Adrenal gland (tissue), 12 donors: ENCODE data around the gene METTL15. TPM values are rescaled to one million over a fixed set of nuclear protein-coding genes. Genes with fewer than 3 reads are reported as not detected.

Source experiments
- DNase-seq, 7 donors: peaks; one replicate each; pipeline ENCODE4 v3.0.0-alpha.2; 2019 to 2020
- H3K27ac ChIP-seq, 5 donors: fragments of 200-600 bp; sonication (generic) in 4 of 5; 1 replicate in 3 of 5; 2 replicates in 2 of 5; pipeline versions ENCODE4 v1.5.1 to v1.8.0; 2016 to 2020; ENCODE audit warnings: mild to moderate bottlenecking in 1 of 5
- H3K27me3 ChIP-seq: fragments of 200-600 bp; 2 replicates; pipeline ENCODE4 v1.8.0; 2021
- H3K36me3 ChIP-seq, 2 donors: fragments of 200-600 bp; replicated peaks in 1 of 2; 1 replicate in 1 of 2; 2 replicates in 1 of 2; pipeline versions ENCODE4 v1.5.1 to v1.8.0; 2018 to 2022
- H3K4me1 ChIP-seq, 2 donors: fragments of 200-600 bp; replicated peaks in 1 of 2; 1 replicate in 1 of 2; 2 replicates in 1 of 2; pipeline versions ENCODE4 v1.5.1 to v1.8.0; 2018 to 2021
- H3K4me3 ChIP-seq, 4 donors: fragments of 200-600 bp; sonication (generic) in 3 of 4; one replicate each; pipeline ENCODE4 v1.5.1; 2016 to 2018
- H3K9me3 ChIP-seq, 3 donors: fragments of 200-600 bp; sonication (generic) in 1 of 3; replicated peaks in 1 of 3; 1 replicate in 2 of 3; 2 replicates in 1 of 3; pipeline versions ENCODE4 v1.5.1 to v1.8.0; 2016 to 2021
- POLR2A ChIP-seq, 2 donors: fragments of 450-650 bp; IDR thresholded peaks; one replicate each; pipeline ENCODE4 v1.6.1; 2017; ENCODE audit warnings: antibody characterized with exemption in 2 of 2, mild to moderate bottlenecking in 2 of 2, moderate library complexity in 1 of 2
- WGBS, 4 donors: extraction: QIAGEN DNeasy Blood & Tissue Kit in 2 of 4; methylation state at CpG; one replicate each; pipeline versions ENCODE4 v1.1.5 to v1.1.7; 2013 to 2017; 5-methylcytosine and 5-hydroxymethylcytosine counted together
- intact Hi-C, 2 donors: fragments of 100-400 bp; cut with DNase I; formaldehyde crosslinking; loops; one replicate each; pipeline versions ENCODE4 v1.14.1 to v1.15.0; 2022 to 2023
- polyA plus RNA-seq, 3 donors: library from polyadenylated mRNA; stranded (reverse); fragments of 200-250 nt in 2 of 3; fragments of 350-450 nt in 1 of 3; fragmentation: Illumina TruSeq in 1 of 3; extraction: RNeasy Lipid Tissue Mini Kit (QIAGEN cat#74804) in 1 of 3; gene quantifications; one replicate each; pipeline ENCODE4 v1.2.3, GENCODE V29; 2013 to 2014
- total RNA-seq, 9 donors: library from RNA; depleted of rRNA in 4 of 9; stranded (reverse); fragments of >200 nt in 4 of 9; fragments of 120-200 nt in 1 of 9; fragmentation: NEBNext Ultra II Directional in 1 of 9; extraction: Animal tissue kit (Norgen Biotek cat#: 25700) in 1 of 9; gene quantifications; one replicate each; pipeline versions ENCODE4 v1.1.0 to v1.2.4, GENCODE V29; 2013 to 2023
- TF ChIP-seq, protein P1 (sequence below), 6 experiments: fragments of 450-650 bp in 4 of 6; fragments of 200-600 bp in 2 of 6; sonication (generic) in 1 of 6; IDR thresholded peaks; 1 replicate in 5 of 6; 2 replicates in 1 of 6; pipeline versions ENCODE4 v1.5.1 to v1.8.0; 2016 to 2021; ENCODE audit warnings: antibody characterized with exemption in 6 of 6, mild to moderate bottlenecking in 2 of 6, moderate library complexity in 1 of 6
- donor health status: healthy with polysubstance abuse.
- donor health status: Bipolar disorder and iron deficiency.
- donor health status: DM: yes; HTN: yes; CAD: no.
- donor health status: DM: no; HTN: no; CAD: no.
- donor health status: DM: no; HTN: no; CAD: no.
- donor health status: DM: yes; HTN: yes; CAD: no.

Gene METTL15
- total and polyA plus RNA-seq, 12 donors = 7.4 to 45.5 (median 17.3) TPM

DNA sequence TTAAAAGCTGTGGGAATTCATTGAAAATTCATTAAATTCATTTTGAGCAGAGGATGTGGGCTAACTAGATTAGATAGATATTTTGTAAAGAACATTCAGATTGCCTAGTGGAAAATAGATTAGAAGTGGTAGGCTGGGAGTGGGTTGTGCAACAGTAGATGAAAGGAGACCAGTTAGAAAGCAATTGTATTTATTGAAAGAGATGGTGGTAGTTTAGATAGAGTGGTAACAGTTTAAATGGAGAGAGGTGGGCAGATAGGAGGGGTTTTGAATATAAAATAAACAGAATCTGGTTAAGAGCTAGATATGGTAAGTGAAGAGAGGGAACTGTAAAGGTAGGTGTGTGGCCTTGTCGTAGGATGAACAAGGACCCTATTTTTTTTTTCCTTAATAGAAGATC, 34.5 kb downstream of the METTL15 start:
- TF ChIP-seq, protein P1, sequence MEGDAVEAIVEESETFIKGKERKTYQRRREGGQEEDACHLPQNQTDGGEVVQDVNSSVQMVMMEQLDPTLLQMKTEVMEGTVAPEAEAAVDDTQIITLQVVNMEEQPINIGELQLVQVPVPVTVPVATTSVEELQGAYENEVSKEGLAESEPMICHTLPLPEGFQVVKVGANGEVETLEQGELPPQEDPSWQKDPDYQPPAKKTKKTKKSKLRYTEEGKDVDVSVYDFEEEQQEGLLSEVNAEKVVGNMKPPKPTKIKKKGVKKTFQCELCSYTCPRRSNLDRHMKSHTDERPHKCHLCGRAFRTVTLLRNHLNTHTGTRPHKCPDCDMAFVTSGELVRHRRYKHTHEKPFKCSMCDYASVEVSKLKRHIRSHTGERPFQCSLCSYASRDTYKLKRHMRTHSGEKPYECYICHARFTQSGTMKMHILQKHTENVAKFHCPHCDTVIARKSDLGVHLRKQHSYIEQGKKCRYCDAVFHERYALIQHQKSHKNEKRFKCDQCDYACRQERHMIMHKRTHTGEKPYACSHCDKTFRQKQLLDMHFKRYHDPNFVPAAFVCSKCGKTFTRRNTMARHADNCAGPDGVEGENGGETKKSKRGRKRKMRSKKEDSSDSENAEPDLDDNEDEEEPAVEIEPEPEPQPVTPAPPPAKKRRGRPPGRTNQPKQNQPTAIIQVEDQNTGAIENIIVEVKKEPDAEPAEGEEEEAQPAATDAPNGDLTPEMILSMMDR (IDR thresholded peaks at IDR 0.05) = no peak
- no peak for TF ChIP-seq POLR2A (IDR thresholded peaks at IDR 0.05)
- no peak overlapping the region for H3K27ac ChIP-seq
- H3K4me3 ChIP-seq = no peak overlapping the region
- intact Hi-C loops = no loop called here
- no peak for DNase-seq
- no peaks in the 10 kb centered on the region for H3K27me3 ChIP-seq
- WGBS, 4 donors = 92 to 100% (median 98%) methylated on average over 1 of the region's 1 CpG
- H3K36me3 ChIP-seq = no peaks in the 10 kb centered on the region
- H3K4me1 ChIP-seq = peaks cover 0 to 11% of the 10 kb centered on the region in 2 donors
- H3K9me3 ChIP-seq = no peaks in the 10 kb centered on the region

DNA sequence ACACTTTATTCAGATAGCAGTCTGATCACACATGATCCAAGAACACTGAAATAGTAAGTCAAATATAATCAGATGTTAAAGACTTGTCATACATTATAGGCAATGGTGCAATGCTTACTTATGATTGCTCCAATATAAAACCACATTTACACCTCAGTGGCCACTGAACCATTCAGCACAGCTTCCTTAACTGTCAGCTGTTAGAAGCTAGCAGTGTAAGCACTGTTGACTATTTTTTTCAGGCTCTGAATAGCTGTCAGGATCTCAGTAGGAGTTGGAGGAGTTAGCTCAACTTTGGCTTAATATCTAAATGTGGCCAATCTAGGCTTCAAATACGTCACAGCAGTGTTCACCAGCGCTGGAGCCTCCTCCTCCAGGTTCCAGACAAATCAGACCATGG, 36.6 kb downstream of the METTL15 start:
- no peak for DNase-seq
- WGBS, 4 donors = 94 to 100% (median 96%) methylated on average over 2 of the region's 2 CpGs
- Histone ChIP-seq H3K9me3 (no peaks in the 10 kb centered on the region), H3K27ac (no peak overlapping the region), H3K4me1 (peaks cover 0 to 11% of the 10 kb centered on the region in 2 donors), H3K36me3 (no peaks in the 10 kb centered on the region), H3K27me3 (no peaks in the 10 kb centered on the region), H3K4me3 (no peak overlapping the region)
- TF ChIP-seq, protein P1 (IDR thresholded peaks at IDR 0.05) = no peak
- TF ChIP-seq POLR2A (IDR thresholded peaks at IDR 0.05) = no peak
- intact Hi-C loops = no loop called here

DNA sequence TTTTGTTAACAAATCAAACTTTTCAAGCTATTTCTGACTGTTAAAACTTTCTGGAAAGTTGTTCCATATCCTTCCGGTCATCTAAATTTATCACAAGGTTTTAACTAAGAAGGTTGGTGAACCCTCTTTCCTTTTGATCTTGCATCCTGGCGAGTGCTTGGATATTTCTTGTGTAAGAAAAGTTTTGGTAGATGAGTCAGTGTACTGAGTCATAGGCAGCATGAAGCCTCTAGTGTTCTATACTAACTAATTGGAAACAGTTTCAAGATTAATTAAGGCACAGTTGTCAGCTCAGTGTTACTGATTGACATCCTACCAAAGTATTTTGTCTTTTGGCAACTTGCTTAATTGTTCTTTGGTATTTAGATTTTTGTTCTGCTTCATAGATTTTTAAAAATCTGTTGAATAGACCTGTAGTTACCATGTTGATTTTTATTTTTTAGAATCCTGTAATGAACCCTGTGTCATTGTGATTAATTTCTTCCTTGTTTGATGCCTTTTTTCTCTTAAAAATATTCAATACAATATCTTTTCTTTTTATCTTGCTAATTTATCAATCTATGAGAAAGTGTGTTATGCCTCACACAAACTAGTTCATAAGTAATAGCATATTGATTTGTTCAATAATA, 38.0 kb downstream of the METTL15 start:
- DNase-seq = peak in 5 of 7 donors; percentile 34 to 56 (median 48)
- Histone ChIP-seq H3K36me3 (no peaks in the 10 kb centered on the region), H3K27ac (peak overlapping the region in 2 of 5 donors; percentile 12 to 29), H3K9me3 (no peaks in the 10 kb centered on the region), H3K27me3 (no peaks in the 10 kb centered on the region), H3K4me1 (peaks cover 0 to 11% of the 10 kb centered on the region in 2 donors), H3K4me3 (no peak overlapping the region)
- 19 to 44% (median 34%) methylated on average over 2 of the region's 2 CpGs for WGBS, 4 donors
- TF ChIP-seq, protein P1 (IDR thresholded peaks at IDR 0.05) = no peak
- no peak for TF ChIP-seq POLR2A (IDR thresholded peaks at IDR 0.05)
- intact Hi-C loops = no loop called here

DNA sequence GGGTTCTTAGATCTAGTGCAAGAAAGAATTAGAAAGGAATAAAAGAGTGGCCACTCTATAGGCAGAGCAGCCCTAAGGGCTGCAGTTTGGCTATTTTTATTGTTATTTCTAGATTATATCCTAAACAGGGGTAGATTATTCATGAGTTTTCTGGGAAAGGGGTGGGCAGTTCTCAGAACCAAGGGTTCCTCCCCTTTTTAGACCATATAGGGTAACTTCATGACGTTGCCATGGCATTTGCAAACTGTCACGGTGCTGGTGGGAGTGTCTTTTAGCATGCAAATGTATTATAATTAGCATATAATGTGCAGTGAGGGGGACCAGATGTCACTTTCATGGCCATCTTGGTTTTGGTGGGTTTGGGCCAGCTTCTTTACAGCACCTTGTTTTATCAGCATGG, 44.6 kb downstream of the METTL15 start:
- no peak overlapping the region for H3K27ac ChIP-seq
- H3K4me1 ChIP-seq = no peaks in the 10 kb centered on the region
- WGBS, 4 donors = 95 to 100% (median 97%) methylated on average over 2 of the region's 2 CpGs
- no peak overlapping the region for H3K4me3 ChIP-seq
- no peaks in the 10 kb centered on the region for H3K9me3 ChIP-seq
- intact Hi-C loops = no loop called here
- no peak for TF ChIP-seq POLR2A (IDR thresholded peaks at IDR 0.05)
- TF ChIP-seq, protein P1 (IDR thresholded peaks at IDR 0.05) = no peak
- no peak for DNase-seq
- H3K27me3 ChIP-seq = no peaks in the 10 kb centered on the region
- H3K36me3 ChIP-seq = no peaks in the 10 kb centered on the region
